NAMALWA (cell line): ENCODE results near the gene HACD2.
A peak's percentile ranks its signal among the peaks of the same experiment; 100 is the strongest.
"Not testable (repeated sequence)": the region's sequence is repeated elsewhere in the genome, so short reads cannot be mapped to it uniquely, and the experiment has no call there.

Source experiments
- DNase-seq: peaks from one replicate; pipeline ENCODE4 v3.0.0-alpha.2; 2015; ENCODE audit warnings: low spot score

The HACD2 gene

GRCh38 chr3:123523023-123523412, 61.8 kb downstream of the HACD2 start:
- no peak for DNase-seq

- DNase-seq: no peak
Measured at GRCh38 chr3:123522320-123523022, 62.4 kb downstream of the HACD2 start.

DNA sequence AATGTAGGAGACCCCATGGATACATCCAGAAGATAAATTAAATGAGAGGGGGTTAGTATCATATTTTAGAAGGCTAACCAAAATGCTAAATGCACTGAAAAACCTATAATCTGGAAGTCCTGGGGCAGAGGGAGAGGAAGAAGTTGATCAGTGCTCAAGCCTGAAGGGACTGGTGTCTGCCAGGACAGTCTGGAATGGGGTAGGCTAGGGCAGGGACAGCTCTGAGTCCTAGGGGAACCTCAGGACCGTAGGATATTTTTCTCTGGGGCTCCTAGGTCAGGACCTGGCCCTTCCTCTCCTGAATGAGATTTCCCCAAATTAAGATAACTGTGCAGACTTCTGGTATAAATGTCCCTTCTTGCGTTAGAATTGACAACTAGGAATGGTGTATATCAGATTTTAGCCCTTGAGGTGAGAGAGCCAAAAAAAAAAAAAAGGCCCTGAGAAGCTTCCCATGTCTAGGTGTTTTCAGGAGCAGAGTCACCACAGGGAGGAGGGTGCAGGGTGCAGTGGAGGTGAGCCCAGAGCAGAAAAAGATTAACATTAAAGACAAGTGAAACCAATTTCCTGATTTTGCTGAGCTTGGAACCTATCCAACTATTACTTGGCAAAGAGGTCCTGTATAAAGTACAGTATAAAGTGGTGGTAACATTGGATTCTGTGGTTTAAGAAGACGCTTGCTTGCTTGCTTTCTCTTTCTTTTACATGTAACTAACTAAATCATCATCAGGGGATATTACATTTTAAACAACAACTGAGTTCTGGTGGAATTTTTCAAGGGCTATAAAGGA, 63.5 kb downstream of the HACD2 start:
- DNase-seq: no peak

DNA sequence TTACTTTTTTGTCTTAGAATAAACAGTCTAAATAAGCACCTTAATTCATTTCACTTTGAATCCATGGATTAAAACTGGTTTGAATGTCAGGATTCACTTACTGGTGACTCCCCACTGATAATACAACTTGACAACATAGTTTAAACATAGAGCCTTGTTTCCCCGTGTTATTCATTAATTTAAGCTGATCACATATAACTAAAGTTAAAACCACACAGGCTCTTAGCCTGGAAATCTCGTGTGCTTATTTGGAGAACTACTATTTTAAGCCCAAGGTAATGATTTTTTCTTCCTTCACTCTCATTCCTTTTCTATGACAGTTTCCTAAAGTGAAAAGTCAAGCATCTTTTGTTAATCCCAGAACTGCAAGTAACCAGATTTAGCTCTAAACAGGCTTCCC, 64.2 kb downstream of the HACD2 start:
- no peak for DNase-seq

DNA sequence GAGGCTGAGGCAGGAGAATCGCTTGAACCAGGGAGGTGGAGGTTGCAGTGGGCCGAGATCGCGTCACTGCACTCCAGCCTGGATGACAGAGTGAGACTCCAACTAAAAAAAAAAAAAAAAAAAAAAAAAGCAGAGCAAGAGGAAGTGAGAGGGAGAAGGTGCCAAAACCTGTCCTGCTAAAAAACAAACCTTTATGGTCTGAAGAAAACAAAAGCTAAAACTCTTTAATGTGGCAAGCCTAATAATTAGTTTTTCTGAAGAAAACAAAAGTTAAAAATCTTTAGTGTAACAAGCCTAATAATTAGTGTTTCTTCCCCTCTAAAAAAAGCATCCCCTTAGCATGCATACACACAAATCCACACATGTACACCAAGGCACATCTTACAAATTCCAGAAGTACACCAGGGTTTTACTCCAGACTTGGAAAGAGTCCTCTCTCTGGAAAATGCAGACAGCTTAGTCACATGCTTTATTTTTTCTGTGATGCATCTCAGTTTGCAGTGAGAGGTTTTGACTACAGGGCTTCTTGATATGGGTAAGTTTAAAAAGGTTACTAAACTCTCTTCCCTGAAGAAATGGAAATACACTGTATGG, 65.9 kb downstream of the HACD2 start:
- no peak for DNase-seq

GRCh38 chr3:123511726-123512125, 73.1 kb downstream of the HACD2 start:
- DNase-seq: no peak

- DNase-seq: no peak
Measured at GRCh38 chr3:123511084-123511483, 73.8 kb downstream of the HACD2 start.

GRCh38 chr3:123508178-123508577, 76.7 kb downstream of the HACD2 start:
- no peak for DNase-seq

- DNase-seq: no peak
Measured at GRCh38 chr3:123505820-123506219, 79.0 kb downstream of the HACD2 start.

DNA sequence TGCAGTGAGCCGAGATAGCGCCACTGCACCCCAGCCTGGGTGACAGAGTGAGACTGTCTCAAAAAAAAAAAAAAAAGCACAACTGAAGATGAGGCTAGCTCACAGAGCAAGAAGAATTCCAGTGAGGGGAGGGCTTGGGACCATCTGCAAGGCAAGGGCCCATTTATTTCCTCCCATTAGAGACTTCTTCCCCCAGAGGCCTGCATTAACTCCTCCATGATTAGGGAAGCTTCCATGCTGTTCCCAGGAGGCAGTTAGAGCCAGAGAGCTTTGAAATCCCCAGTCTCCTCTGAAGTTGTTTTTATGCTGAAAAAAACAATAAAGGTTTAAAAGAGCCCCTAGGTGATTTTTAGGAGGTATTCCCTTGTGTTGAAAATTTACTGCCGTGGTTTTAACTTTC, 81.7 kb downstream of the HACD2 start:
- no peak for DNase-seq

- no peak for DNase-seq
Measured at GRCh38 chr3:123499322-123499721, 85.5 kb downstream of the HACD2 start.

GRCh38 chr3:123498761-123499160, 86.1 kb downstream of the HACD2 start:
- no peak for DNase-seq

- DNase-seq: no peak
Measured at GRCh38 chr3:123493912-123494311, 90.9 kb downstream of the HACD2 start.

DNA sequence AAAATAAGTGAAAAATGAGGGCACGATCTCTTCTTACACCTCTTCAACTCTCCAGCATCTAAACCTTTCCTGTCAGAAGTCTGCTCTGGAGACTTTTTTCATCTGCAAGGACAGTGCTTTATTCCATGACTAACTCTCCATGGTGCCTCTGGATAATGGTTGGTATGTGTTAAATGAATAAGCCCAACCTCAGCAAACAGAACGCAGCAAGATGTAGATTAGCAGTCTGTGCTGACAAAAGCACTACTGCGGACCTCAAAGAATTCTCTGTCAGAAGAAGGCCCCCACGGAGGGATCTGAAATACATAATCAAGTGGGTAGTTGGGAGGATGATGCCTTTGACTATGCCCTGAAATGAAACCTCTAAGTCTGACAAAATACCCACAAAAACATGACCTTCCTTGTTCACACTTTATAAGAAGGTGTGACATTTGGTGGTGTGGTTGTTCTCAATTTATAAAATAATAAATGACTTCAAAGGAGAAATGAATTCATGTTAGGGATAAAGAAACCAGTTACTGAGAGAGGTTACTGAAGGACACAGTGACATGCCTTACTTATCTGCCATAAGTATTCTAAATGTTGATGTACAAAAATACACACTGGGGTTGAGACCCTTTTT, 92.8 kb downstream of the HACD2 start:
- DNase-seq: no peak

DNA sequence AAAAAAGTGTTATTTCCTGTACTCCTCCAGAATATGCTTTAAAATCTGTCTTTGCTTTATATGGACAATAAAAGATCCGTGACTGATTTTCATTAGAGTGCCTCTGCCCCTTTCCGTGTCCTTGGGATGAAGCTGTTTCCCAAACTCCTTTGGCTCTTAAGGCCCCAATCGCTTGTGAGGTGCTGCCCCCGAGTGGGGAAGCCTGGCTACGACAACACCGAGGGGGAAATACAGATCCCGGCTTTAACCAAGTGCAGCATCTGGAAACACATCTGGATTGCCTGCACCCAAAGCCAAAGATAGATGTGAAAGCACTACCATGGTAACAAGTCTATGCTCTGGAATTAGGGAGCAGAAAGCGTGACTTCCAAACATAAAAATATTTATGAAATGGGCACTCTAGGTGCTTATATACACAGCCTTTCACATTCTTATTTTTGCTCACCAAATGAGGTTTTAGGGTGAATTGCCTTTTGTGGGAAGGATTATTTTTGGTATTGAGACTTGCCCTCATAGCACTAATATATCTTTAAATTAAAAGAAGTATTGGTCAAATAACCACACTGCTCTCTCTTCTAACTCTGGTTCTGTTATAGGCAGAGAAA, 95.4 kb downstream of the HACD2 start:
- peak; percentile 65 for DNase-seq

- no peak for DNase-seq
Measured at GRCh38 chr3:123488645-123489347, 96.1 kb downstream of the HACD2 start.

- not testable (repeated sequence) for DNase-seq
Measured at GRCh38 chr3:123487063-123487462, 97.8 kb downstream of the HACD2 start.

- DNase-seq: no peak
Measured at GRCh38 chr3:123486460-123486859, 98.4 kb downstream of the HACD2 start.

GRCh38 chr3:123485551-123485950, 99.3 kb downstream of the HACD2 start:
- DNase-seq: no peak

DNA sequence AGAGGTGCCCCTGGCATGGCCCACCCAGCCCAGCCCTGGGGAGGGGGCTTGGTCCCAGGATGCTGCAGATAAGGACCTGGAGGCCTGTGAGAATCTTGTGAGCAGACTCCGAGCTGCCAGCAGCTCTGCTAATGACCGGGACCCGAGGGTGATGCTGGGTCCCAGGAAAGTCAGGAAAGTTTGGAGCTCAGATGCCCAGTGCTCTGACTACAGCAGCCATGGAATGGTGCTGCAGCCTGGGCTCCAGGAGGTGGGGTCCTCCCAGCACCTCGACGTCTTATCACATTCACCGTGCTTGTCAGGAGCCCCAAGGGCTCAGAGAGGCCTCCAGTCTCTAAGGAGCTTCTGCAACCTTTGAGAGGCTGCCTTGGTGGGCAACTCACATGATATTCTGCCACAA, 101.7 kb downstream of the HACD2 start:
- DNase-seq: no peak

DNA sequence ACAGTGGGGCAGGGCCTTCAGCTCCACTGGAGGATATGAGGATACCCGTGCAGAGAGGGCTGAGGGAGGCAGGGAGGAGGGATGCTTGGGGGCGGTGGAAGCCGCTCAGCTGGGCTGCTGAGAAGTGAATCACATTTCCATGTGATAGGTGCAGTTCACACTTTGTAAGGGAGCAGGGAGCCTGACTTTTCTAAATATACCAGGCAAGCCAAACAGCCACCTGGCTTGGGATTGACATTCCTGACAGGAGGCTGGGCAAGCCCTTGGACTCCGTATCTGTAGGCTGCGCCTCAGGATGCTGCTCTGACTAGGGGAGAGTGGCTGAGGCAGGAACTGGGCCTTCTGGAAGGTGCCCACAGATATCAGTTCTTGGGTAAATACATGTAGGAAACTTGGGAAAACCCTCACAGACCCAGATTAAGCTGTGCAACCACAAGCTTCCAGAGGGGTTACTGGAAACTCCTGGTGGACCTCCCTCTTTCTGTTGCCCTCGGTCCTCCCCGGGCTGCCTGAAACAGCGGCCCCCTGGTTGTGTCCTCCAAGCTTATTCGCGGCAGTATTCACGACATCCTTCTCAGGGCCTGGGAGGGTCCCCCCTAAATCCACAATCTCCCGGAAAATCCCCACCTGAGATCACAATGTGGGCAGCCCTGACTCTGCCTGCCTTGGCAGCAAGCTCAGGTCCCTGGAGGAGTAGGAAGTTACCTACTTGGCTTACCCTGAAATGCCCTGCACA, 103.0 kb downstream of the HACD2 start:
- no peak for DNase-seq
